Measurements from ENCODE around the gene SEPTIN5.

DNA sequence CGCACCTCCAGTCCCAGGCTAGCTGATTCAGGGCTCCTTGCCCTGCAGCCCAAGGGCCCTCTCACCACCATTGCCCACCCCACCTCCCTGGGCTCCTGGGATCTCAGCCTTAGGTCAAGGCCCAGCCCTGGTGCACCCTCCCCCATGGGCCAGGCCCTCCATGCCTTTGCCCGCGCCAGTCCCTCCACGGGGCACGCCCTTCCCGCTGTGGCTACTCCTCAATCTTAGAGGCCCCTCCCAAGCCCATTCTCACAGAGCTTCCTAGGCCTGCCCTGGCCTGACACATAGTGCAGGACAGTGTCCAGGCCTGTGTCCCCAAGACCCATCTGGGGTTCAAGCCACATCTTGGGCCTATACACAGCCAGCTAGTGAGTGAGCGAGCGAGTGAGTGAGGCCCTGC lies 15.9 kb downstream of the SEPTIN5 start:
- TF ChIP-seq CTCF (IDR thresholded peaks at IDR 0.05): no peak
- TF ChIP-seq POLR2A (IDR thresholded peaks at IDR 0.05): no peak
